ENCODE data around the gene WDR17.
A peak's percentile ranks its signal among the peaks of the same experiment; 100 is the strongest.

WDR17 gene

DNA sequence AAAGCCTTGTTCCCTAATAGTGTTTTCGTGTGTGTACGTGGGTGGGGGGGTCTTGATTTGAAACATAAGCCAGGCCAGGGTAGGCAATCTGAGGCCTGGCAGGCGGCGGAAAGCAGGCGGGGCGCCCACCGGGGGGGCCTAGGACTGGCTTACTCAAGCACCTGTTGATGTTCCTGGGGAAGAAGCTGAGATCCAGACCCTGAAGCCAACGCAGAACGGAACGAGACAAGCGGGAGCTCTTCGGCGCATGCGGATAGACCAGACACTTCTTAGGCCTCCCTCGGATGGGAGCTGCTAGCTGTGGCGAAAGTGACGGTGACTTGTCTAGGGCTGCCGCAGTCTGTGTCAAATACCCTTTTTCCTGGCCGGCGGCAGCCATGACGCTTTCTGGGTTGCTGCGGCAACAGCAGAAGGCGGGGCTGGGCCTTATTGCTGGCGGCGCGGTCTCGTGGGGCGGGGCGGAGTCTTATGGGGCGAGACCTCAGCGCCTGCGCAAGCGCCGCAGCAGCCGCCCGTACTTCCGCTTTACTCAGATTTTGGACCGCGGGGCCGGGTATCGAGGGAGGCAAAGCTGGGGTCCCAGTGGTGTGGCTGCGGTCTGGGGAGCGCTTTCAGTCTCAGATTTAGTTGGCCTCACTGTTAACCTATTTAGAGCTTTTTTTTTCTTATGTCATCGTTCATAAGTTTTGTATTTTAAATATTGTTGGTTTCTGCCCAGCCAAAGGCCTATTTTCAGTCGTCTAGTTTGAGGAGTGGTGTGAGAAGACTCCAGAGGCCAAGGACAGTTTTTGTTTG is 129.7 kb downstream of the WDR17 start, which contains the start of gene SPATA4:
Gene SPATA4 (minus strand): TSS at position 402 of the 795 bp plus-strand sequence. CDS start 23 bp downstream, at position 379.
- peak; percentile 89 for DNase-seq

DNA sequence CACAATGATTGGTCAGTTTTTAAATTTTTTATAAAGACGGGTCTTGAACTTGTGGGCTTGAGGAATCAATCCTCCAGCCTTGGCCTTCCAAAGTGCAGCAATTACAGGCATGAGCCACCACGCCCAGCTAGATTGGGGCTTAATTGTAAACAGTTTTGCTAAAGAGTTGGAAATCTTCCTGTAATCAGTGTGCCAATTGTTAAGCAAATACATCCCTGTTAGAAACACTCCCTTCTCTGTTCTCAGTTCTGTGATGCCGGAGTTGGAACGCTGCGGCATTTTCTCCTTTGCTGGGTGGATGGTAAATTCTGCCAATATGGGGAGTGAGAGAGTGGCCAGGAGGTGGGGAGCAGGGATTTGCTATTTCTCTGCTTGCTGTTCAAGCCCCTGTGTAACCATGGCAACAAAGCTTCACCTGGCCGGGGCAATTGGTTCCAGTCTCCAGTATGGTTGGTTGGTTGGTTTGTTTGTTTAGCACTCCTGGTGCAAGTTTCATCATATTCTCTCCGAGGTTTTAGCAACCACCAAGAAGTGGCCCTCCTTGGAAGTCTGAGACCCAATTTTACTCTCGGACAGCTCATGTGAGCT is 132.8 kb downstream of the WDR17 start:
- no peak for DNase-seq

DNA sequence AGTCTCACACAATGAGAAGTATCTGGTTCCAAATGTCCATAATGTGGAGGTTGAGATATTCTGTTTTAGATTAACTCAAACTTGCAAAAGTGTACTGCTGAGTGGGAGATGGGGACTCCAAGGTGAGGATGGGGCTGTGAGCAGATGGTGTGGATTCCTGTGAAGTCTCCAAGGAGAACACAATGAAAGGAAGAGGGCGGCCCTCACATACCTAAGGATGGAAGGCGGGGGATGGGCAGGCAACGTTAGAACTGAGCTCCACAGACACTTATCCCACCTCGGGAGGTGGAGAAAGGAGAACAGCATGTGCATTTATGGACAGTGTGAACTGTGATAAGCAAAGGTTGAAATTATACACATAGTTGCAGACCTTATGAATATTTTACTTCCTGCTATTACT is 139.7 kb downstream of the WDR17 start:
- no peak for DNase-seq

DNA sequence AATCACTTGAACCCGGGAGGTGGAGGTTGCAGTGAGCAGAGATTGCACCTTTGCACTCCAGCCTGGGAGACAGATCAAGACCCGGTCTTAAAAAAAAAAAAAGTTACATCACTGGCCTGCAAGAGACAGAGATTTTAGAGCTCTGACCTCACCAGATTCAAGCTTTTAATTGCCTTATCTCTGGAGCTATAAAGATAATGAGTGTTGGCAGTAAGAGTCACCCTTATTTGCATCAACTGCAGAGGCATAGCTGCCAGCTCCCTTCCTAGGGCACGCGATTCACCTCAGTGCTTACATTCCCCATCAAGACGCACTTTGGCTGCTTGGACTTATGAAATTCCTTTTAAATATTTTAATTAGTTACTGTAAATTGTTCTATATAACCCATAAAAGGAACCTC is 142.2 kb downstream of the WDR17 start:
- no peak for DNase-seq

DNA sequence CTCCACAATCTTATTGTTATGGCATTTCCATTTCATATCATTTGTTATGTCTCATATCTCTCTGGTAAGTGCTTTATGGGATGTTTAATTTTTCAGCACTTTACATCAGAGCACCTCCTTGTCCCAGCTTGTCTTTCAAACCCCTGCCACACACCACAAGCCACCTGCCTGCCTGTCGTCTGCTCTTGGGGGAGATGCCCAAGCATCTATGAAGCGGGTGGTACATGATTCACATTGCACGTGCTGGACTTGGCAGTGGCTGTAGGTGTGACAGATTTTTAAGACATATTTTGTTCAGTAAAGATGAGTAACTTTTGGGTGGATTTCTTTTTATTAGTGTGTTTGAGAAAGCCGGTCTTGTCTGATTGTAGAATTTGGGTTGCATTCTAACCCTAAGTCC is 143.9 kb downstream of the WDR17 start:
- no peak for DNase-seq

DNA sequence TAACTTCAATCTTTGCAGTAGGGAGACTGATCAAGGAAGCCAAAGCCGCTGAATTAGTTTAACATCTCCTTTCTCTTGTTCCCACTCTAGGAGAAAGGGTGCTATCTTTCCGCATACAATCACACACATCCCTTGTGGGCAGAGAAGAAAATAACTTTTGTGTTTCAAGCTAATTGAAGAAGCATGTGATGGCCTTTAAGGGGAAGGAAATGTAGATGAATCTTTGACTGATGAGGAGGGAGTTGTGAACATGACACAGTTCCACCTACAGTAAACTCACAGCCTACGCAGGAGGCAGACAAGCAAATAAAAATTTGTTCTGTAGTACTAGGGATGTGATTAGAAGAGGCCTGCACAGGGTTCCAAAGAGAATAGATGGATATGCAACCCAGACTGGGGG is 144.5 kb downstream of the WDR17 start:
- no peak for DNase-seq

DNA sequence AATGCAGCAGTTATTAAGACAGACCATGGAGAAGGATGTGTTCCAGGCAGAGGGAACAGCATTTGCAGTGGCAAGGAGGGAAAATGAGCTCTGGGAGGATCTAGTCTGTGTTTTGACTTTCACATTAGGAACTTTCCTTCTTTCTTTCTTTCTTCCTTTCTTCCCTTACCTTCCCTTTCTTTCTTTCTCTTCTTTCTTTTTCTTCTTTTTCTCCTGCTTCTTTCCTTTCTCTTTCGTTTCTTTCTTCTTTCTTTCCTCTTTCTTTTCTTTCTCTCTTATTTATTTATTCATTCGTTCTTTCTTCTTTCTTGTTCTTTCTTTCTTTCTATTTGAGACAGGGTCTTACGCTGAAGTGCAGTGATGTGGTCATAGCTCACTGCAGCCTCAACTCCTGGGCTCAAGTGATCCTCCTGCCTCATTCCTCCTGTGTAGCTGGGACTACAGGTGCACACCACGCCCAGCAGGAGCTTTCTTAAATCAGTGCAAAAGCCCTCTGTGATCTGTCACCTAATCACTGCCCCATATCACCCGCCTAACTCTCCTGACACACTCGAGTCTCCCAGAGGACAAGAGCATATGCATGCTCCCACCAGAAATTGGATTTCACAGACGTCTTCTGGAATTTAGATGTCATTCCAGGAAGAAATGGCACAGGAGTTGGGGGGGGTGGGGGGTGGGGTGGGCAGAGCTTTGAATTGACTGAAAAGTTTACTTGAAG is 145.1 kb downstream of the WDR17 start:
- DNase-seq = no peak

DNA sequence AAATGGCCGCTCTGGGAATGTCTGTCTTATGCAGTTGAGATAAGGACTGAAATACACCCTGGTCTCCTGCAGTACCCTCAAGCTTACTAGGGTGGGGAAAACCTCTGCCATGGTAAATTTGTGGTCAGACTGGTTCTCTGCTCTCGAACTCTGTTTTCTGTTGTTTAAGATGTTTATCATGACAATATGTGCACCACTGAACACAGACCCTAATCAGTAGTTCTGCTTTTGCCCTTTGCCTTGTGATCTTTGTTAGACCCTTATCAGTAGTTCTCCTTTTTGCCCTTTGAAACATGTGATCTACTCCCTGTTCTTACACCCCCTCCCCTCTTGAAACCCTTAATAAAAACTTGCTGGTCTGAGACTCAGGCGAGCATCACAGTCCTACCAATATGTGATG is 146.7 kb downstream of the WDR17 start:
- peak; percentile 8 for DNase-seq

DNA sequence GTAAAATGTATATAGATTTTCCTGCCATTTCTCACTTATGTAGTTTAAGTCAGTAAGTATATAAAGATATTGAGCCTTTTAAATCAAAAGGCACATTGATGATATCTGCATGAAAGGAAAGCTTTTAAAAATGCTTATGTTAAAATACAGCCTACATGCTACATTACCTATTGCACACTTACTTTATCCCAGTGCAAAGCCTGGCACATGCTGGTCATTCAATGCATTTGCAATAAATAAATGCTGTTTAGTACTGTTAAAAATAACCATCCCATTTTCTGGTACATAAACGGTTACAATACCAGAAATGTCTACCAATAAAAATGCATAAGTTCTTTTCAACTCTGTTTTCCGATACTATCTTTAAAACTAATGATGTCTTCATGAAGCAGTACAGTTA is 151.9 kb downstream of the WDR17 start:
- DNase-seq = no peak

DNA sequence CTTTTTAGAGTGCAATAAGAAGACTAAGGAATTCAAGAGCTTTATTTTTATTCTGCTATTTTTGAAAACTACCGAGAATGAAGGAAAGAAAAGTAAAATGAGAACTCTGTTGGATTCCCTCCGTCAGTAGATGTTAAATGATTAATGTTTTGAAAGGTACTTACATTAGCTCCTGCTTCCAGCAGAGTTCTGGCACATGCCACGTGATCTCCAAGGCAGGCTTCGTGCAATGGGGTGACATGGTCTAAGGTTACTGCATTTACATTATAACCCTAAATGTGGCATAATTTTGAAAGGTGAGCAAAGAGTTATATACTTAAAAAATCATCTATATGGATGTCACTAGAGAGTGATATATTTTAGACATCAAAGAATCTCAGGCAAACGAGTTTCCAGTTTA is 156.5 kb downstream of the WDR17 start:
- no peak for DNase-seq

DNA sequence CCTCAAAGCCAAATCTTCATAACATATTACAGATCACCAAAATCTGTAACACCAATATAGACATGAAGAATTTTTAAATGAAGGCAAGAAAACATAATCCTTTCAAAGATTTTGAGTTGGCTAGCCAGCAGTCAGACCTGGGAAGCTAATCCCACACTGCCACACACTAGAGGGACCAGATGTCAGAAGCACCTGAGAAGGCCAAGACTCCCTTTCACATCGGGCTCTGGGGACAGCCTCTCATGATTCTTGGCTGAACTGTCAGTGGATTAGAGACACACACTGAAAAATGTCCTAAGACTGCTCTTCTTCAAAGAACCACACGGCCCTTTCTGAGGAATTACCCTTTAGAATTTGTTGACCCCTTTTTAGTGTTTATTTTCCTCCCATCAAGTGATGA is 157.9 kb downstream of the WDR17 start:
- no peak for DNase-seq

DNA sequence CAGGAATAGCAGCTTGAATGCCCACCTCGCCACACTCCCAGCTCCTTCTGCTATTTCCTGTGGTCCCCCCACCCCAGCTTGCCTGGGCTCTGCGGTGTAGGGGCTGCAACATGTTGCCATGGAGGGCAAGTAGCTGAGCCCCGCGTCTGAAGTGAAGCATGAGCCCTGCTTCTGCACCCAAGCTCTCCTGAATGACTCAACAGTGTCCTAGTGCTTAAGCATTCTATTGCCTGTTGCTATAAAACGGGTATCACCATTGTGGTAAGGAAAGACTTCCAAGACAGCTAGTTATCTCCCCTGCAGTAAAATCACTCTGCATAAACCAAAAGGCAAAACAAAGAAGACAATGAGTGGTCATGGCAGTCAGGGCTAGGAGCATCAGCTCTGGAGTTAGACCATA is 161.1 kb downstream of the WDR17 start:
- DNase-seq = no peak

DNA sequence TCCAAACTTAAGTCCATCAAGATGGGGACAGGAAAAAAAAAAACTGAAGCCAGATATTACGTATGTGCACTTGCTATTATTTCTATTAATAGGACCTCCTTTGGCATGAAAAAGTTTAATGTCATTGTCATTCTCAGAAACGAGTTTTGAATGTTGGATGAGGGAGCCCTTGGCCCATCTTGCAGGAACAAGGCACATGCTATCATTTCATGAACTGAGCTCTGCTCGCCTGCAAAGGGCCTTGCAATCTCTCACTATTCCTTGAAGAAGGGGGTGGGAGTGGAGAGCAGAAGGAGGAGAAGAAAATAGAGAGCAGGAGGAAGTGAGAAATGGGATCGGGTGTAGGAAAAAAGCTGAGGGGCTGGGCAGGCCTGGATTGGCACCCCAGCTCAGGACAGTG is 164.0 kb downstream of the WDR17 start:
- DNase-seq = no peak
